Fibroblast of villous mesenchyme (primary cell): Measurements from ENCODE around the gene KIF21A. TPM values are rescaled to one million over a fixed set of nuclear protein-coding genes. Genes with fewer than 3 reads are reported as not detected.

Experiments used
- DNase-seq: peaks from one replicate; pipeline ENCODE4 v3.0.0-alpha.2; 2010; ENCODE audit warnings: low read depth
- H3K4me3 ChIP-seq: 2 replicates; pipeline ENCODE4 v1.5.1; 2011; ENCODE audit warnings: low read depth, mild to moderate bottlenecking, low read length
- CTCF ChIP-seq: IDR thresholded peaks from 2 replicates; pipeline ENCODE4 v1.5.1; 2012; ENCODE audit warnings: low read depth, mild to moderate bottlenecking, low read length; ENCODE audit not compliant: insufficient read depth
- total RNA-seq: library from RNA; depleted of rRNA; stranded (reverse); fragments of >200 nt; gene quantifications from 2 replicates; pipeline ENCODE4 v1.2.3, GENCODE V29; 2012

The KIF21A gene
- total RNA-seq, 1 donor, result 11.2 TPM

GRCh38 chr12:39467432-39467870, 24.5 kb upstream of the KIF21A start:
- TF ChIP-seq CTCF, result no peak
- H3K4me3 ChIP-seq, result no peak overlapping the region
- no peak for DNase-seq

GRCh38 chr12:39464976-39465695, 22.2 kb upstream of the KIF21A start:
- no peak for DNase-seq
- TF ChIP-seq CTCF, result no peak
- H3K4me3 ChIP-seq, result no peak overlapping the region

- TF ChIP-seq CTCF, result no peak
- DNase-seq, result no peak
- H3K4me3 ChIP-seq, result no peak overlapping the region
Measured at GRCh38 chr12:39461059-39461458, 18.1 kb upstream of the KIF21A start.

- no peak for DNase-seq
- H3K4me3 ChIP-seq, result no peak overlapping the region
- no peak for TF ChIP-seq CTCF
Measured at GRCh38 chr12:39459027-39459434, 16.1 kb upstream of the KIF21A start.

GRCh38 chr12:39451977-39452376, 9.1 kb upstream of the KIF21A start:
- no peak overlapping the region for H3K4me3 ChIP-seq
- no peak for DNase-seq
- no peak for TF ChIP-seq CTCF

- no peak overlapping the region for H3K4me3 ChIP-seq
- no peak for DNase-seq
- TF ChIP-seq CTCF, result no peak
Measured at GRCh38 chr12:39448038-39448437, 5.1 kb upstream of the KIF21A start.

GRCh38 chr12:39443929-39444209, 949 bp upstream of the KIF21A start:
- no peak for TF ChIP-seq CTCF
- peak; percentile 8 for DNase-seq
- H3K4me3 ChIP-seq, result peak overlapping the region; percentile 61
